Nephron progenitor cell (in vitro differentiated cells): ENCODE data around the gene C6orf89.

Source experiments
- DNase-seq: peaks from one replicate; pipeline ENCODE4 v3.0.0; 2021
- H3K27ac Mint-ChIP-seq: 2 replicates; pipeline ENCODE4 v1.8.0; 2021; ENCODE audit warnings: mild to moderate bottlenecking, moderate library complexity, mixed read lengths
- H3K27me3 Mint-ChIP-seq: 2 replicates; pipeline ENCODE4 v1.8.0; 2021; ENCODE audit warnings: mild to moderate bottlenecking, low read depth, mixed read lengths; ENCODE audit not compliant: poor library complexity
- H3K36me3 Mint-ChIP-seq: 2 replicates; pipeline ENCODE4 v1.8.0; 2021; ENCODE audit warnings: low read depth, mixed read lengths
- H3K4me1 Mint-ChIP-seq: 2 replicates; pipeline ENCODE4 v1.8.0; 2021; ENCODE audit warnings: mixed read lengths
- H3K4me3 Mint-ChIP-seq: 2 replicates; pipeline ENCODE4 v1.8.0; 2021; ENCODE audit warnings: mild to moderate bottlenecking, moderate library complexity, mixed read lengths
- H3K9me3 Mint-ChIP-seq: 2 replicates; pipeline ENCODE4 v1.8.0; 2021; ENCODE audit warnings: mild to moderate bottlenecking, moderate library complexity, mixed read lengths
- CTCF ChIP-seq: fragments of 200-600 bp; sonication (generic); IDR thresholded peaks from 2 replicates; pipeline ENCODE4 v1.5.0; 2021; ENCODE audit warnings: antibody characterized with exemption

Gene C6orf89

GRCh38 chr6:36858407-36858981 is 27.3 kb upstream of the C6orf89 start:
- TF ChIP-seq CTCF = no peak
- H3K36me3 Mint-ChIP-seq = peaks cover 60% of the 10 kb centered on the region
- H3K4me3 Mint-ChIP-seq = no peak overlapping the region
- no peaks in the 10 kb centered on the region for H3K27me3 Mint-ChIP-seq
- H3K9me3 Mint-ChIP-seq = no peaks in the 10 kb centered on the region
- H3K4me1 Mint-ChIP-seq = peaks cover 18% of the 10 kb centered on the region
- peak overlapping the region; percentile 67 for H3K27ac Mint-ChIP-seq
- DNase-seq = no peak

GRCh38 chr6:36860126-36860525 is 25.6 kb upstream of the C6orf89 start:
- TF ChIP-seq CTCF = no peak

GRCh38 chr6:36862164-36862847 is 23.4 kb upstream of the C6orf89 start:
- H3K4me1 Mint-ChIP-seq = peaks cover 32% of the 10 kb centered on the region
- no peaks in the 10 kb centered on the region for H3K27me3 Mint-ChIP-seq
- no peak overlapping the region for H3K27ac Mint-ChIP-seq
- no peak for TF ChIP-seq CTCF
- H3K36me3 Mint-ChIP-seq = peaks cover 63% of the 10 kb centered on the region
- no peak overlapping the region for H3K4me3 Mint-ChIP-seq
- H3K9me3 Mint-ChIP-seq = no peaks in the 10 kb centered on the region
- no peak for DNase-seq

More at GRCh38 chr6:36860126-36860525, 25.6 kb upstream of the C6orf89 start:
- Mint-ChIP-seq H3K9me3 (no peaks in the 10 kb centered on the region), H3K27ac (no peak overlapping the region), H3K4me3 (no peak overlapping the region), H3K4me1 (peaks cover 30% of the 10 kb centered on the region), H3K27me3 (no peaks in the 10 kb centered on the region), H3K36me3 (peaks cover 65% of the 10 kb centered on the region)
- no peak for DNase-seq

- Mint-ChIP-seq H3K4me1 (peaks cover 38% of the 10 kb centered on the region), H3K9me3 (no peaks in the 10 kb centered on the region), H3K27me3 (no peaks in the 10 kb centered on the region), H3K4me3 (peak overlapping the region; percentile 14), H3K36me3 (peaks cover 67% of the 10 kb centered on the region), H3K27ac (peak overlapping the region; percentile 82)
- TF ChIP-seq CTCF = no peak
- DNase-seq = no peak
These were observed 22.8 kb upstream of the C6orf89 start for GRCh38 chr6:36862848-36863382.

- Mint-ChIP-seq H3K9me3 (no peaks in the 10 kb centered on the region), H3K4me1 (peaks cover 37% of the 10 kb centered on the region), H3K4me3 (no peak overlapping the region), H3K27me3 (no peaks in the 10 kb centered on the region), H3K27ac (peak overlapping the region; percentile 82), H3K36me3 (peaks cover 68% of the 10 kb centered on the region)
- no peak for DNase-seq
- TF ChIP-seq CTCF = no peak
These were observed 21.8 kb upstream of the C6orf89 start for GRCh38 chr6:36863670-36864540.
